Measurements from ENCODE around the gene OGDH.

Gene OGDH

GRCh38 chr7:44689427-44689826 lies 83.0 kb downstream of the OGDH start:
- no peak for TF ChIP-seq TAF1 (IDR thresholded peaks at IDR 0.05; ENCODE audit: low read depth)

- TF ChIP-seq EP300 (IDR thresholded peaks at IDR 0.05; ENCODE audit: borderline replicate concordance) (no peak), USF1 (IDR thresholded peaks at IDR 0.05) (no peak), CEBPB (IDR thresholded peaks at IDR 0.05) (no peak), REST (IDR thresholded peaks at IDR 0.05; ENCODE audit: low read depth) (no peak), TEAD4 (IDR thresholded peaks at IDR 0.05) (no peak), ZBTB7A (IDR thresholded peaks at IDR 0.05; ENCODE audit: low read depth) (no peak), EGR1 (IDR thresholded peaks at IDR 0.05) (no peak), NFIC (IDR thresholded peaks at IDR 0.05) (no peak), YY1 (IDR thresholded peaks at IDR 0.05; ENCODE audit: low read depth) (no peak), MAX (IDR thresholded peaks at IDR 0.05) (no peak), TCF12 (IDR thresholded peaks at IDR 0.05; ENCODE audit: low read depth) (no peak), RAD21 (IDR thresholded peaks at IDR 0.05; ENCODE audit: low read depth) (no peak), TAF1 (IDR thresholded peaks at IDR 0.05; ENCODE audit: low read depth) (no peak), FOXM1 (IDR thresholded peaks at IDR 0.05; ENCODE audit: borderline replicate concordance, low read depth) (no peak), CREB1 (IDR thresholded peaks at IDR 0.05; ENCODE audit: low read depth) (no peak)
These were observed 87.3 kb downstream of the OGDH start for GRCh38 chr7:44693641-44694313.

GRCh38 chr7:44694326-44694725 lies 87.9 kb downstream of the OGDH start:
- no peak for TF ChIP-seq RAD21 (IDR thresholded peaks at IDR 0.05; ENCODE audit: low read depth)
- no peak for TF ChIP-seq NFIC (IDR thresholded peaks at IDR 0.05)
- no peak for TF ChIP-seq EGR1 (IDR thresholded peaks at IDR 0.05)
- TF ChIP-seq MAX (IDR thresholded peaks at IDR 0.05), result no peak
- TF ChIP-seq TAF1 (IDR thresholded peaks at IDR 0.05; ENCODE audit: low read depth), result no peak
- TF ChIP-seq CREB1 (IDR thresholded peaks at IDR 0.05; ENCODE audit: low read depth), result no peak
- no peak for TF ChIP-seq ZBTB7A (IDR thresholded peaks at IDR 0.05; ENCODE audit: low read depth)
- no peak for TF ChIP-seq CEBPB (IDR thresholded peaks at IDR 0.05)
- no peak for TF ChIP-seq USF1 (IDR thresholded peaks at IDR 0.05)
- no peak for TF ChIP-seq TCF12 (IDR thresholded peaks at IDR 0.05; ENCODE audit: low read depth)
- no peak for TF ChIP-seq YY1 (IDR thresholded peaks at IDR 0.05; ENCODE audit: low read depth)
- TF ChIP-seq TEAD4 (IDR thresholded peaks at IDR 0.05), result no peak
- no peak for TF ChIP-seq REST (IDR thresholded peaks at IDR 0.05; ENCODE audit: low read depth)
- no peak for TF ChIP-seq EP300 (IDR thresholded peaks at IDR 0.05; ENCODE audit: borderline replicate concordance)

GRCh38 chr7:44694766-44695165 lies 88.3 kb downstream of the OGDH start:
- TF ChIP-seq CREB1 (IDR thresholded peaks at IDR 0.05; ENCODE audit: low read depth) (no peak), YY1 (IDR thresholded peaks at IDR 0.05; ENCODE audit: low read depth) (no peak), EP300 (IDR thresholded peaks at IDR 0.05; ENCODE audit: borderline replicate concordance) (no peak), USF1 (IDR thresholded peaks at IDR 0.05) (no peak), FOXM1 (IDR thresholded peaks at IDR 0.05; ENCODE audit: borderline replicate concordance, low read depth) (no peak), TCF12 (IDR thresholded peaks at IDR 0.05; ENCODE audit: low read depth) (no peak), RAD21 (IDR thresholded peaks at IDR 0.05; ENCODE audit: low read depth) (no peak), TAF1 (IDR thresholded peaks at IDR 0.05; ENCODE audit: low read depth) (no peak), TEAD4 (IDR thresholded peaks at IDR 0.05) (no peak), ZBTB7A (IDR thresholded peaks at IDR 0.05; ENCODE audit: low read depth) (no peak), EGR1 (IDR thresholded peaks at IDR 0.05) (no peak)

GRCh38 chr7:44695756-44696155 lies 89.3 kb downstream of the OGDH start:
- no peak for TF ChIP-seq MAX (IDR thresholded peaks at IDR 0.05)
- TF ChIP-seq EP300 (IDR thresholded peaks at IDR 0.05; ENCODE audit: borderline replicate concordance), result no peak
- no peak for TF ChIP-seq REST (IDR thresholded peaks at IDR 0.05; ENCODE audit: low read depth)
- no peak for TF ChIP-seq CEBPB (IDR thresholded peaks at IDR 0.05)
- TF ChIP-seq ZBTB7A (IDR thresholded peaks at IDR 0.05; ENCODE audit: low read depth), result no peak
- no peak for TF ChIP-seq CREB1 (IDR thresholded peaks at IDR 0.05; ENCODE audit: low read depth)
- no peak for TF ChIP-seq NFIC (IDR thresholded peaks at IDR 0.05)
- TF ChIP-seq USF1 (IDR thresholded peaks at IDR 0.05), result no peak
- no peak for TF ChIP-seq FOXM1 (IDR thresholded peaks at IDR 0.05; ENCODE audit: borderline replicate concordance, low read depth)
- no peak for TF ChIP-seq TEAD4 (IDR thresholded peaks at IDR 0.05)
- TF ChIP-seq TCF12 (IDR thresholded peaks at IDR 0.05; ENCODE audit: low read depth), result no peak
- TF ChIP-seq EGR1 (IDR thresholded peaks at IDR 0.05), result no peak
- no peak for TF ChIP-seq YY1 (IDR thresholded peaks at IDR 0.05; ENCODE audit: low read depth)
- TF ChIP-seq TAF1 (IDR thresholded peaks at IDR 0.05; ENCODE audit: low read depth), result no peak
- no peak for TF ChIP-seq RAD21 (IDR thresholded peaks at IDR 0.05; ENCODE audit: low read depth)
